T-helper 2 cell treated with Interferon-gamma antibody and Interleukin-4, amounts not matched to agents 100 ng/mL and 5 ng/mL, for 36 hours (primary cell): ENCODE results near the gene CELF2. TPM values are rescaled to one million over a fixed set of nuclear protein-coding genes. Genes with fewer than 3 reads are reported as not detected.
"Not testable (repeated sequence)": the region's sequence is repeated elsewhere in the genome, so short reads cannot be mapped to it uniquely, and the experiment has no call there.

ENCODE experiments used
- intact Hi-C: fragments of 100-400 bp; cut with micrococcal nuclease; formaldehyde crosslinking; loops from one replicate; pipeline ENCODE4 v1.15.1; 2023
- total RNA-seq: library from RNA; stranded (reverse); gene quantifications from 2 replicates; pipeline ENCODE4 v1.2.3, GENCODE V29; 2022

The CELF2 gene
- total RNA-seq, 1 donor from 2014 or later: 152 TPM

GRCh38 chr10:11364241-11364640, 346.6 kb downstream of the CELF2 start:
- intact Hi-C loops: no loop called here

DNA sequence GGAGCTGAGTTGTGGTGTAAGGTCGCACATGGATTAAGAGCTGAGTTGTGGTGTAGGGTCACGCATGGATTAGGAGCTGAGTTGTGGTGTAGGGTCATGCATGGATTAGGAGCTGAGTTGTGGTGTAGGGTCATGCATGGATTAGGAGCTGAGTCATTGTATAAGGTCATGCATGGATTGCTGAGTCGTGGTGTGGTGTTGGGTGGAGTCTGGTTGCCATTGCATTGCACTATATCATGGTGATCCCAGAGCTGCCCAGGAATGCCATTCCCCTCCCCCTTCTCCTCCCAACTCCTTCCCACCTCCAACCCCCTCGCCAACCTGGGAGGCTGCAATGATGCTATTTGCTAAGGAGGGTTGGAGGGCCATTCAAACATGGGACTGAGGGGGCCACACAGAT, 349.2 kb downstream of the CELF2 start:
- intact Hi-C loops: not testable (repeated sequence)

DNA sequence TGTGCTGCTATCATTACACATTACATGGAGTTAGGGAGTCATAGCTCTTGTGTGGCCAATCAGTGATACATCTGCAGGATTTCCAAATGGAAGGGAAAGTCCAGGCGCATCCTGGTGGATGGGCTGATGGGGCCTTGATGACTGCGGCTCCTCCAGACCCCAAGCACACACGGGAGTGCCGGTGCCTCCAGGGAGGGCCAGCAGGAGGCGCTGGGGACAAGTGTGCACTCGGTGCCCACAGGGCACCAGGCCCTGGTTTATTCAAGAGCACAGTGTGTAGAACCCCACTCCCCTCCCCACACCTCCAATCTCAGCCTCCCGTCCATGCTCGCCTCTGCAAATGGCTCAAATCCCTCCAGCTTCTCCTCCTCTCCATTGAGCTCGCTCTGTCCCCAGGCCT, 349.8 kb downstream of the CELF2 start:
- intact Hi-C loops: no loop called here

DNA sequence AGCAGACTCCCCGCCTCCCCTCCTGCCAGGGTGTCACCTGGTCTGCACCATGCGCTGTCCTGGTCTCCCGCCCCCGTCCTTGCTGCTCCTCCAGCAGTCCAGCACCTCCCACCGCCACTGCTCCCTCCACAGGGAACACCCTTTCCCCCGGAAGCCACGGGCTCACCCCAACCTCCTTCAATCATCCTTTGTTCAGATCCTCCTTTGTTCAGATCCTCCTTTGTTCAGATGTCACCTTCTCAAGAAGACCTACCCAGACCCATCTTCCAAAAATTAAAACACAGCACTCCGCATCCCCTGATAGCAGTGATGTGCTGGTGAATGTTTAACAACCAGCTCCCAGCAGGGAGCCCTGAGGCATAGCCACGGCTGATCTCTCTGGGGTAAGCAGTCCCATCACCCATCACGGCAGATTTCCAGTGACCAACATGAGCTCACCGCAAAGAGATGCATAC, 356.1 kb downstream of the CELF2 start:
- intact Hi-C loops: no loop called here

- intact Hi-C loops: no loop called here
Observed at GRCh38 chr10:11377267-11377666, 359.6 kb downstream of the CELF2 start.

DNA sequence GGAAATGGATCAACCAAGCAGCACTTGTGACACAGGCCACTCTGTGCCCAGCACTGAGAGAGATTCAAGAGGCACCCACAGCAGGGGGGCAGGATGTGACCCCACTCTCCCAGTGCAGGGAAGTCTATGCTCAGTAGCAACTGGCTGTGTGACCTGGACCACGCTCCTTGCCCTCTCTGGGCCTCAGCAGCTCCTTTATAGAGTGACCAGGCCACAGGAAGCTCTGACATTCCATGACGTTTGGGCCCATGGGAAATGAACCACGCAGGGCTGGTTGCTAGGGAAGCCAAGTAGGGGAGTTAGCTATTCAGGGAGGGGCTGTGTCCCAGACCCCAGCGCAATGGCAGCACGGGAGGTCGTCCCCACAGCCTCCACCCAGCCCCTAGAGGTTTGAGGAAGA, 361.2 kb downstream of the CELF2 start:
- intact Hi-C loops: no loop called here

DNA sequence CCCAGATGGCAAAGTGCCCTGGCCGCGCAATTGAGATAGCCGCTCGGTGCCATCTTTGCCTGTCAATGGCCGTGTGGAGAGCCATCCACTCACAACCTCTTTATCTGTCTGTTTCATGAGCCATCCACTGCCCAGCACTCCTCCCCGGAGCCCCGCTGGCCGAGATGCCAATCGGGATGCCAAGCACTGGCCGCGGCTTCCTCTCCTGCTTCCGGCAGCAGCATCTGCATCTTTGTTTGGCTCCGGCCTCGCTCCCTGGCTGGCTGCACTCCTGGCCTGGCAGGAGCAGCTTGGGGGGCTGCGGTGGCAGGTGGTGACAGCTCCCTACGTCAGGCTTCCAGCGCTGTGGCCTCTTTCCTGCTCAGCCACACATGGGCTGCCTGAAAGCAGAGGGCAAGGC, 362.1 kb downstream of the CELF2 start:
- intact Hi-C loops: no loop called here

DNA sequence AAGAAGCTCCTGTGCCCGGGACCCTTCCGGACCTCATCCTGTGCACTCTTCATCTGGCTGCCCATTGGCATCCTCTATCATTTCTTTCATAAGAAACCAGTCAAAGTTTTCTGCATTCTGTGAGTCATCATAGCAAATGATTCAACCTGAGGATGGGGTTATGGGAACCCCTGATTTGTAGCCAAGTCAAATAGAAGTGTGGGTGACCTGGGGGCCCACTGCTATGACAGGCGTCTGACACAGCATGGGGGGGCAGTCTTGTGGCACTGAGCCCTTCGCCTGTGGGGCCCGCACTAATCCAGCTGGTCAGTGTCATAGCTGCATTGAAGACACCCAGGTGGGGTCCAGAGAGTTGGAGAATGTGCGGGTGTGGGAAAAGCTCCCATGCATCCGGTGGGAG, 363.4 kb downstream of the CELF2 start:
- intact Hi-C loops: no loop called here

DNA sequence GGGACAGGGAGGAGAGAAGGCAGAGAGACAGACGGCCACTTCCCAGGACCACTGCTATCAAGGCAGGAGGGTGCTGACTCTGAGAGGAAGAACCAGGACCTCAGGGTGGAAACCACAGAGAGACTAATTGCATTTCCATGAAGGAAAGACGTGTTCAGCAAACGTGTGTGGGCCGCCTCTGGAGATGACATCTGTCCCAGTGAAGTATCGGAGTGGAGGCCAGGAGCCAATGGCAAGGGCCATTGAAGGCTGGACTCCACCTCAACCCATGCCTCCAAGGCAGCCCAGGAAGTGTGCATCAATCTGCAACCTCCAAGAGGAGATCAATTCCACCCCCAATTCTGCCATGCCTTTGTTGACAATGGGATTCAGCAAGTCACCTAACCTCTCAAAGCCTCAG, 363.8 kb downstream of the CELF2 start:
- intact Hi-C loops: no loop called here

DNA sequence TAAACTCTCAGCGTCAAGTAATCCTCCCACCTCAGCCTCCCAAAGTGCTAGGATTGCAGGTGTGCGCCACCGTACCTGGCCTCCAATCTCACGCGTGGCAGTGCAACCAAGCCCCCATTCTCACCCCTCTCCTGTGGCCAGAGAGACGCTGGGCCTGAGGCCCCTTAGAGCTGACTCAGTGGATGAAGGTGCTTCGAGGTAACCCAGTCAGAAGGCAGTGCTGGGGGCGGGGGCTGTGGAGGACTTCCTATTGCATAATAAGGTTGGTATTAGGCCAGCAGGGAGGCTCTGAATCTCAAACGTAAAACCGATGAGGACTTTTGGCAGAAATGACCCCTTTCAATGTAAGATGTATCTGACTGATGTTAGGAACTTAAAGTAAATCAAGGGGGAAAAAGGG, 364.5 kb downstream of the CELF2 start:
- intact Hi-C loops: no loop called here

DNA sequence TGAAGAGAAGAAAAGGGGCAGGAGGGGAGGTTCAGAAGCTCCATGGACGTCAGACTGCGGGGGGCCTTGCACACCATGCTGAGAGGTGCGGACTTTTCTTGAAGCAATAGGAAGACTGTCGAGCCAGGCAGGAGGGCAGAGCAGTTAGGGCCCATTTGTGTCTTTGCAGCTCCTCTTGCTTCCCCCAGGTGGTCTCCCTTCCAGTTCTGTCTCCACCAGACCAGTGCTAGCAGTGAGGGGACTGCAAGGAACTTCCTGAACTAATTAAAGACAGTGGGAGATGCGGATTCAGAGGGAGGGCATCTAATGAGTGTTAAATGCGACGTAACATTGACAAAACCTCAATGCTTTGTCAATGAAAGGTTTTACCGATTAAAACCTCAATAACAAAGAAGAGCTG, 368.4 kb downstream of the CELF2 start:
- intact Hi-C loops: no loop called here
